ENCODE results near the gene HVCN1.

The HVCN1 gene

GRCh38 chr12:110698171-110698902 is 9.4 kb upstream of the HVCN1 start:
- peak; percentile 72 for DNase-seq (ENCODE audit: low spot score)

- DNase-seq (ENCODE audit: low spot score), result no peak
Measured at GRCh38 chr12:110697236-110697635, 8.3 kb upstream of the HVCN1 start.

GRCh38 chr12:110696283-110696682 is 7.4 kb upstream of the HVCN1 start:
- no peak for DNase-seq (ENCODE audit: low spot score)

GRCh38 chr12:110694330-110694901 is 5.5 kb upstream of the HVCN1 start:
- DNase-seq (ENCODE audit: low spot score), result no peak

- DNase-seq (ENCODE audit: low spot score), result no peak
Measured at GRCh38 chr12:110693731-110694130, 4.8 kb upstream of the HVCN1 start.

GRCh38 chr12:110690127-110690430 is 1.2 kb upstream of the HVCN1 start:
- no peak for DNase-seq (ENCODE audit: low spot score)

GRCh38 chr12:110689281-110690126 is 589 bp upstream of the HVCN1 start:
- peak; percentile 69 for DNase-seq (ENCODE audit: low spot score)

GRCh38 chr12:110687396-110688169 is 1.3 kb downstream of the HVCN1 start:
- DNase-seq (ENCODE audit: low spot score), result no peak

- no peak for DNase-seq (ENCODE audit: low spot score)
Measured at GRCh38 chr12:110686294-110686903, 2.5 kb downstream of the HVCN1 start.

- no peak for DNase-seq (ENCODE audit: low spot score)
Measured at GRCh38 chr12:110684312-110684836, 4.5 kb downstream of the HVCN1 start.

GRCh38 chr12:110683888-110684287 is 5.0 kb downstream of the HVCN1 start:
- DNase-seq (ENCODE audit: low spot score), result no peak

GRCh38 chr12:110680032-110680431 is 8.9 kb downstream of the HVCN1 start:
- DNase-seq (ENCODE audit: low spot score), result no peak

GRCh38 chr12:110679201-110679600 is 9.7 kb downstream of the HVCN1 start:
- DNase-seq (ENCODE audit: low spot score), result no peak

- no peak for DNase-seq (ENCODE audit: low spot score)
Measured at GRCh38 chr12:110677982-110678381, 10.9 kb downstream of the HVCN1 start.

- no peak for DNase-seq (ENCODE audit: low spot score)
Measured at GRCh38 chr12:110677206-110677911, 11.6 kb downstream of the HVCN1 start.

- DNase-seq (ENCODE audit: low spot score), result no peak
Measured at GRCh38 chr12:110676171-110676570, 12.7 kb downstream of the HVCN1 start.

GRCh38 chr12:110670161-110670701 is 18.7 kb downstream of the HVCN1 start:
- no peak for DNase-seq (ENCODE audit: low spot score)

GRCh38 chr12:110669193-110669502 is 19.8 kb downstream of the HVCN1 start:
- DNase-seq (ENCODE audit: low spot score), result no peak

GRCh38 chr12:110668480-110669192 is 20.3 kb downstream of the HVCN1 start:
- no peak for DNase-seq (ENCODE audit: low spot score)

GRCh38 chr12:110667671-110668070 is 21.2 kb downstream of the HVCN1 start:
- no peak for DNase-seq (ENCODE audit: low spot score)
